ENCODE data around the gene BCAP31.
A peak's percentile ranks its signal among the peaks of the same experiment; 100 is the strongest.
"Not testable (repeated sequence)": the region's sequence is repeated elsewhere in the genome, so short reads cannot be mapped to it uniquely, and the experiment has no call there.

Gene BCAP31

GRCh38 chrX:153693216-153694086 lies 30.7 kb downstream of the BCAP31 start:
- DNase-seq (ENCODE audit: low spot score) = no peak

- no peak for DNase-seq (ENCODE audit: low spot score)
Measured at GRCh38 chrX:153692611-153693156, 31.5 kb downstream of the BCAP31 start.

- no peak for DNase-seq (ENCODE audit: low spot score)
Measured at GRCh38 chrX:153692003-153692402, 32.2 kb downstream of the BCAP31 start.

GRCh38 chrX:153691032-153691827 lies 33.0 kb downstream of the BCAP31 start:
- DNase-seq (ENCODE audit: low spot score) = not testable (repeated sequence)

GRCh38 chrX:153690466-153690865 lies 33.7 kb downstream of the BCAP31 start:
- DNase-seq (ENCODE audit: low spot score) = no peak

- DNase-seq (ENCODE audit: low spot score) = no peak
Measured at GRCh38 chrX:153689654-153690465, 34.3 kb downstream of the BCAP31 start.

GRCh38 chrX:153688911-153689590 lies 35.1 kb downstream of the BCAP31 start:
- peak; percentile 78 for DNase-seq (ENCODE audit: low spot score)

GRCh38 chrX:153688506-153688905 lies 35.7 kb downstream of the BCAP31 start:
- no peak for DNase-seq (ENCODE audit: low spot score)

- DNase-seq (ENCODE audit: low spot score) = no peak
Measured at GRCh38 chrX:153688071-153688470, 36.1 kb downstream of the BCAP31 start.

- peak; percentile 67 for DNase-seq (ENCODE audit: low spot score)
Measured at GRCh38 chrX:153687121-153688039, 36.8 kb downstream of the BCAP31 start, which contains the start of gene SLC6A8. TSS of gene SLC6A8 (plus strand) at chrX:153687926. CDS start at chrX:153688575, 649 bp downstream.

- DNase-seq (ENCODE audit: low spot score) = no peak
Measured at GRCh38 chrX:153686711-153687110, 37.5 kb downstream of the BCAP31 start.

GRCh38 chrX:153685751-153686696 lies 38.2 kb downstream of the BCAP31 start:
- DNase-seq (ENCODE audit: low spot score) = no peak

GRCh38 chrX:153685156-153685536 lies 39.0 kb downstream of the BCAP31 start:
- no peak for DNase-seq (ENCODE audit: low spot score)

GRCh38 chrX:153684467-153685155 lies 39.6 kb downstream of the BCAP31 start:
- DNase-seq (ENCODE audit: low spot score) = no peak

- DNase-seq (ENCODE audit: low spot score) = not testable (repeated sequence)
Measured at GRCh38 chrX:153683486-153683885, 40.7 kb downstream of the BCAP31 start.

GRCh38 chrX:153681175-153681574 lies 43.0 kb downstream of the BCAP31 start:
- no peak for DNase-seq (ENCODE audit: low spot score)

- DNase-seq (ENCODE audit: low spot score) = no peak
Measured at GRCh38 chrX:153674219-153674851, 49.9 kb downstream of the BCAP31 start.
